ENCODE results near the gene SERPINC1. TPM values are rescaled to one million over a fixed set of nuclear protein-coding genes. Genes with fewer than 3 reads are reported as not detected.

Gene SERPINC1
- total and polyA plus RNA-seq, 2 donors from 2014 or later: 0.41 to 0.82 TPM

GRCh38 chr1:173954179-173954578 lies 37.1 kb upstream of the SERPINC1 start:
- H3K27me3 ChIP-seq (ENCODE audit: control insufficient read depth, insufficient read depth, low read length): no peaks in the 10 kb centered on the region
- H3K36me3 ChIP-seq (ENCODE audit: control insufficient read depth in 2 of 3, insufficient read depth in 3 of 3, low read length in 3 of 3): peaks cover 5 to 23% (median 8%) of the 10 kb centered on the region in 3 donors
- intact Hi-C loops (cut with DNase I): no loop called here
- DNase-seq (no peak), FAIRE-seq (no peak)
- no peak for TF ChIP-seq CTCF (IDR thresholded peaks at IDR 0.05; ENCODE audit: borderline replicate concordance, extremely low read depth, insufficient read depth)
- no peaks in the 10 kb centered on the region for H3K4me1 ChIP-seq (ENCODE audit: control insufficient read depth in 2 of 3, insufficient read depth in 2 of 3, low read depth in 1 of 3, low read length in 3 of 3)
- no peak overlapping the region for H3K9ac ChIP-seq (ENCODE audit: low read length in 3 of 3)
- H3K4me3 ChIP-seq (ENCODE audit: low read length in 3 of 3): no peak overlapping the region
- H3K9me3 ChIP-seq (ENCODE audit: control insufficient read depth in 2 of 3, insufficient read depth in 1 of 3, low read length in 3 of 3): no peaks in the 10 kb centered on the region
- H3K27ac ChIP-seq (ENCODE audit: low read depth in 2 of 2, low read length in 2 of 2): no peak overlapping the region

- Histone ChIP-seq H3K9me3 (ENCODE audit: control insufficient read depth in 2 of 3, insufficient read depth in 1 of 3, low read length in 3 of 3) (no peaks in the 10 kb centered on the region), H3K4me1 (ENCODE audit: control insufficient read depth in 2 of 3, insufficient read depth in 2 of 3, low read depth in 1 of 3, low read length in 3 of 3) (no peaks in the 10 kb centered on the region), H3K36me3 (ENCODE audit: control insufficient read depth in 2 of 3, insufficient read depth in 3 of 3, low read length in 3 of 3) (peaks cover 5 to 59% (median 18%) of the 10 kb centered on the region in 3 donors), H3K4me3 (ENCODE audit: low read length in 3 of 3) (no peak overlapping the region), H3K27ac (ENCODE audit: low read depth in 2 of 2, low read length in 2 of 2) (no peak overlapping the region), H3K9ac (ENCODE audit: low read length in 3 of 3) (no peak overlapping the region), H3K27me3 (ENCODE audit: control insufficient read depth, insufficient read depth, low read length) (no peaks in the 10 kb centered on the region)
- no peak for TF ChIP-seq CTCF (IDR thresholded peaks at IDR 0.05; ENCODE audit: borderline replicate concordance, extremely low read depth, insufficient read depth)
- intact Hi-C loops (cut with DNase I): no loop called here
- no peak for DNase-seq
- FAIRE-seq: no peak
These were observed 31.5 kb upstream of the SERPINC1 start for GRCh38 chr1:173948594-173948993.

GRCh38 chr1:173946380-173946921 lies 29.3 kb upstream of the SERPINC1 start:
- H3K4me3 ChIP-seq (ENCODE audit: low read length in 3 of 3): no peak overlapping the region
- H3K9ac ChIP-seq (ENCODE audit: low read length in 3 of 3): no peak overlapping the region
- H3K9me3 ChIP-seq (ENCODE audit: control insufficient read depth in 2 of 3, insufficient read depth in 1 of 3, low read length in 3 of 3): no peaks in the 10 kb centered on the region
- H3K4me1 ChIP-seq (ENCODE audit: control insufficient read depth in 2 of 3, insufficient read depth in 2 of 3, low read depth in 1 of 3, low read length in 3 of 3): no peaks in the 10 kb centered on the region
- H3K36me3 ChIP-seq (ENCODE audit: control insufficient read depth in 2 of 3, insufficient read depth in 3 of 3, low read length in 3 of 3): peaks cover 2 to 61% (median 20%) of the 10 kb centered on the region in 3 donors
- no peak for FAIRE-seq
- no peaks in the 10 kb centered on the region for H3K27me3 ChIP-seq (ENCODE audit: control insufficient read depth, insufficient read depth, low read length)
- intact Hi-C loops (cut with DNase I): no loop called here
- no peak overlapping the region for H3K27ac ChIP-seq (ENCODE audit: low read depth in 2 of 2, low read length in 2 of 2)
- no peak for TF ChIP-seq CTCF (IDR thresholded peaks at IDR 0.05; ENCODE audit: borderline replicate concordance, extremely low read depth, insufficient read depth)
- no peak for DNase-seq

GRCh38 chr1:173937062-173937461 lies 19.9 kb upstream of the SERPINC1 start:
- Histone ChIP-seq H3K4me1 (ENCODE audit: control insufficient read depth in 2 of 3, insufficient read depth in 2 of 3, low read depth in 1 of 3, low read length in 3 of 3) (no peaks in the 10 kb centered on the region), H3K4me3 (ENCODE audit: low read length in 3 of 3) (no peak overlapping the region), H3K36me3 (ENCODE audit: control insufficient read depth in 2 of 3, insufficient read depth in 3 of 3, low read length in 3 of 3) (peaks cover 5 to 22% (median 6%) of the 10 kb centered on the region in 3 donors), H3K9ac (ENCODE audit: low read length in 3 of 3) (no peak overlapping the region), H3K9me3 (ENCODE audit: control insufficient read depth in 2 of 3, insufficient read depth in 1 of 3, low read length in 3 of 3) (no peaks in the 10 kb centered on the region), H3K27me3 (ENCODE audit: control insufficient read depth, insufficient read depth, low read length) (no peaks in the 10 kb centered on the region), H3K27ac (ENCODE audit: low read depth in 2 of 2, low read length in 2 of 2) (no peak overlapping the region)
- intact Hi-C loops (cut with DNase I): no loop called here
- no peak for DNase-seq
- TF ChIP-seq CTCF (IDR thresholded peaks at IDR 0.05; ENCODE audit: borderline replicate concordance, extremely low read depth, insufficient read depth): no peak
- no peak for FAIRE-seq

Measured in kidney (tissue), 14 donors.